ENCODE results near the gene CBR1. TPM values are rescaled to one million over a fixed set of nuclear protein-coding genes. Genes with fewer than 3 reads are reported as not detected.

CBR1 gene
- total and polyA plus RNA-seq, 9 of the 15 experiments (the other 6 are each of a cell fraction or from before 2014, with no cell fraction given): 2.5 to 33.8 (median 15.1) TPM

GRCh38 chr21:36060159-36060921, 9.5 kb upstream of the CBR1 start, which contains the start of gene SETD4 (continued):
- TF ChIP-seq SUPT5H (IDR thresholded peaks at IDR 0.05) (peak; percentile 91), HMBOX1 (IDR thresholded peaks at IDR 0.05) (peak; percentile 16; the same call in 1 of the 2 replicates), ZBTB43 (CRISPR knock-in tag; IDR thresholded peaks at IDR 0.05) (peak; percentile 82; the same call in 1 of the 2 replicates), ZBTB2 (IDR thresholded peaks at IDR 0.05) (peak; percentile 99), ELF4 (CRISPR knock-in tag; IDR thresholded peaks at IDR 0.05) (peak; percentile 55; the same call in 1 of the 2 replicates), PHB (CRISPR knock-in tag; IDR thresholded peaks at IDR 0.05) (no peak), SRF (CRISPR knock-in tag; IDR thresholded peaks at IDR 0.05) (no peak; a peak in 1 of 4 replicates), JUN (IDR thresholded peaks at IDR 0.05; ENCODE audit: borderline replicate concordance, low read depth, low read length) (no peak), JUN (CRISPR knock-in tag; IDR thresholded peaks at IDR 0.05; ENCODE audit: borderline replicate concordance) (0 out of 2 replicates have a peak, but pooled peaks have one; percentile 32), HDAC6 (IDR thresholded peaks at IDR 0.05; ENCODE audit: low read depth, low read length) (no peak), ESRRA (IDR thresholded peaks at IDR 0.05; ENCODE audit: borderline replicate concordance, low read depth) (no peak; the same call in none of the 2 replicates), MXD1 (CRISPR knock-in tag; IDR thresholded peaks at IDR 0.05; ENCODE audit: borderline replicate concordance, poor library complexity, severe bottlenecking) (peak; percentile 92), HLTF (IDR thresholded peaks at IDR 0.05) (0 out of 2 replicates have a peak, but pooled peaks have one; percentile 26), ZBED1 (IDR thresholded peaks at IDR 0.05) (peak; percentile 44; the same call in 1 of the 2 replicates), NKRF (IDR thresholded peaks at IDR 0.05; ENCODE audit: borderline replicate concordance) (peak; percentile 94; the same call in 1 of the 2 replicates), ZKSCAN8 (CRISPR knock-in tag; IDR thresholded peaks at IDR 0.05) (no peak), DPF2 (IDR thresholded peaks at IDR 0.05) (0 out of 2 replicates have a peak, but pooled peaks have one; percentile 37), LCOR (CRISPR knock-in tag; IDR thresholded peaks at IDR 0.05) (peak; percentile 93), RNF2 (IDR thresholded peaks at IDR 0.05) (no peak), MITF (IDR thresholded peaks at IDR 0.05) (0 out of 2 replicates have a peak, but pooled peaks have one; percentile 6)

Data from K562 (cell line).